Lower lobe of right lung (tissue), 2 donors: Measurements from ENCODE around the gene TOR4A. TPM values are rescaled to one million over a fixed set of nuclear protein-coding genes. Genes with fewer than 3 reads are reported as not detected.
"Not testable (repeated sequence)": the region's sequence is repeated elsewhere in the genome, so short reads cannot be mapped to it uniquely, and the experiment has no call there.

ENCODE experiments used
- ATAC-seq, 2 donors: fragments of 200-7000 bp; cut with Tn5 transposase; one replicate each; pipeline ENCODE4 v1.9.1; 2020 to 2022; ENCODE audit warnings: mild to moderate bottlenecking in 2 of 2, moderate library complexity in 2 of 2
- DNase-seq: peaks from one replicate; pipeline ENCODE4 v3.0.0-alpha.2; 2020
- H3K27ac ChIP-seq: fragments of 200-600 bp; one replicate; pipeline ENCODE4 v1.8.0; 2022
- H3K27me3 ChIP-seq: fragments of 200-600 bp; one replicate; pipeline ENCODE4 v1.8.0; 2022; ENCODE audit warnings: low read depth
- H3K36me3 ChIP-seq: fragments of 200-600 bp; one replicate; pipeline ENCODE4 v1.8.0; 2022; ENCODE audit warnings: mild to moderate bottlenecking
- H3K4me1 ChIP-seq: fragments of 200-600 bp; one replicate; pipeline ENCODE4 v1.8.0; 2022
- H3K4me3 ChIP-seq: fragments of 200-600 bp; one replicate; pipeline ENCODE4 v1.8.0; 2022; ENCODE audit warnings: mild to moderate bottlenecking
- H3K9me3 ChIP-seq: fragments of 200-600 bp; one replicate; pipeline ENCODE4 v1.8.0; 2022
- CTCF ChIP-seq: fragments of 200-600 bp; IDR thresholded peaks from one replicate; pipeline ENCODE4 v1.8.0; 2022; ENCODE audit warnings: antibody characterized with exemption, mild to moderate bottlenecking
- intact Hi-C: fragments of 100-400 bp; cut with DNase I; formaldehyde crosslinking; loops from one replicate; pipeline ENCODE4 v1.11.0; 2022
- total RNA-seq: library from RNA; stranded (reverse); fragmentation: NEBNext Ultra II Directional; extraction: Animal tissue kit (Norgen Biotek cat#: 25700); gene quantifications from one replicate; pipeline ENCODE4 v1.2.1, GENCODE V29; 2021
- donor health status: DM: no; HTN: yes; CAD: no; lungs with severe emphysema.

The TOR4A gene
- total RNA-seq, 1 donor from 2014 or later, result 27.2 TPM

DNA sequence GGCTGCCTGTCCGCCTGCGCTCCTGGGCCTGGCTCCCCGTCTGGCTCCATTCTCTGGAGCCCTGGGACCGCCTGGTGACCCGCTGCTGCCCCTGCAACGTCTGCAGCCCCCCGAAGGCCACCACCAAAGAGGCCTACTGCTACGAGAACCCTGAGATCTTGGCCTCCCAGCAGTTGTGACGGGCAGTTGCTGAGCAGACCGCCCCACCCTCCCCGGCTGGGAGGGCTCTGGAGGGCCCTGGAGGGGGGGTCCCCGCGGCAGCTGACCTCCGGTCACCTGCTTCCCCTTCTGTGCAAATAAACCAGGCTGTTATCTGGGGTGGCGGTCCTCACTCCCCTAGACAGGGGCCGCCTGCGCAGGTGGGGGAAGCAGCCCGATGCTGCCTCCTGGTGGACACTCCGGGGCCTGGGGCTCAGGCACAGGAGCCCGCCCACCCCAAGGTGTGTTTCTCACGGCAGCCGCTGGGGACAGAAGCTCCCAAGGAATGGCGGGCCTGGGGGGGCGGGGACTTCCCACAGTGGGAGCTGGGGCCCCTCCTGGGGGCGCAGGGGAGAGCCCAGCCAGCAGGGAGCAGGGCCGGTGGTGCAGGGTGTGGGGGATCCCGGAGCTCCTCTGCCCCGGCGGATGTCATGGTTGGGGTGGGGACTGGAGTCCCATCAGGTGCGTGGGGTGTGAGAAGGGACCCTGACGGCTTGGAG is 41.1 kb upstream of the TOR4A start:
- Histone ChIP-seq H3K4me3 (peak overlapping the region; percentile 17), H3K27ac (no peak overlapping the region), H3K4me1 (peaks cover 37% of the 10 kb centered on the region), H3K27me3 (peaks cover 32% of the 10 kb centered on the region), H3K36me3 (no peaks in the 10 kb centered on the region), H3K9me3 (no peaks in the 10 kb centered on the region)
- ATAC-seq (peak; percentile 60 to 68), DNase-seq (peak; percentile 93)
- intact Hi-C loops, result no loop called here
- peak; percentile 96 for TF ChIP-seq CTCF

GRCh38 chr9:137236936-137237421 is 40.5 kb upstream of the TOR4A start:
- peaks cover 39% of the 10 kb centered on the region for H3K4me1 ChIP-seq
- no peak overlapping the region for H3K27ac ChIP-seq
- H3K4me3 ChIP-seq, result no peak overlapping the region
- ATAC-seq, result no peak
- intact Hi-C loops, result no loop called here
- peaks cover 26% of the 10 kb centered on the region for H3K27me3 ChIP-seq
- no peak for TF ChIP-seq CTCF
- no peaks in the 10 kb centered on the region for H3K9me3 ChIP-seq
- no peak for DNase-seq
- H3K36me3 ChIP-seq, result peaks cover 3% of the 10 kb centered on the region

- peaks cover 15% of the 10 kb centered on the region for H3K27me3 ChIP-seq
- no peak for ATAC-seq
- no peak for TF ChIP-seq CTCF
- DNase-seq, result no peak
- H3K27ac ChIP-seq, result peak overlapping the region; percentile 24
- intact Hi-C loops, result no loop called here
- H3K4me1 ChIP-seq, result peaks cover 50% of the 10 kb centered on the region
- no peaks in the 10 kb centered on the region for H3K9me3 ChIP-seq
- H3K36me3 ChIP-seq, result peaks cover 14% of the 10 kb centered on the region
- no peak overlapping the region for H3K4me3 ChIP-seq
Observed at GRCh38 chr9:137237759-137238726, 39.5 kb upstream of the TOR4A start.

- Histone ChIP-seq H3K27ac (peak overlapping the region; percentile 98), H3K4me1 (peaks cover 59% of the 10 kb centered on the region), H3K36me3 (peaks cover 23% of the 10 kb centered on the region), H3K4me3 (peak overlapping the region; percentile 93)
- DNase-seq, intact Hi-C loops, H3K9me3 ChIP-seq, H3K27me3 ChIP-seq, ATAC-seq: not testable (repeated sequence)
Observed at GRCh38 chr9:137239541-137240200, 37.9 kb upstream of the TOR4A start.

- H3K27ac ChIP-seq, result peak overlapping the region; percentile 98
- peaks cover 59% of the 10 kb centered on the region for H3K4me1 ChIP-seq
- ATAC-seq, result peak; percentile 74 to 76
- H3K27me3 ChIP-seq, result no peaks in the 10 kb centered on the region
- intact Hi-C loops, result no loop called here
- TF ChIP-seq CTCF, result peak; percentile 7
- no peaks in the 10 kb centered on the region for H3K9me3 ChIP-seq
- peaks cover 23% of the 10 kb centered on the region for H3K36me3 ChIP-seq
- peak; percentile 90 for DNase-seq
- H3K4me3 ChIP-seq, result peak overlapping the region; percentile 93
Observed at GRCh38 chr9:137240318-137240840, 37.1 kb upstream of the TOR4A start.
